ENCODE data around the gene ZNF579.

GRCh38 chr19:55593096-55593772, 12.6 kb upstream of the ZNF579 start:
- TF ChIP-seq POLR2A (IDR thresholded peaks at IDR 0.05) (no peak), CTCF (IDR thresholded peaks at IDR 0.05 in 8 of 11, conservative IDR thresholded peaks at IDR 0.05 in 3 of 11) (no peak), POLR2AphosphoS5 (IDR thresholded peaks at IDR 0.05) (peak in 1 of 3 donors; percentile 19)
